ENCODE data around the gene MRC1.

Gene MRC1

DNA sequence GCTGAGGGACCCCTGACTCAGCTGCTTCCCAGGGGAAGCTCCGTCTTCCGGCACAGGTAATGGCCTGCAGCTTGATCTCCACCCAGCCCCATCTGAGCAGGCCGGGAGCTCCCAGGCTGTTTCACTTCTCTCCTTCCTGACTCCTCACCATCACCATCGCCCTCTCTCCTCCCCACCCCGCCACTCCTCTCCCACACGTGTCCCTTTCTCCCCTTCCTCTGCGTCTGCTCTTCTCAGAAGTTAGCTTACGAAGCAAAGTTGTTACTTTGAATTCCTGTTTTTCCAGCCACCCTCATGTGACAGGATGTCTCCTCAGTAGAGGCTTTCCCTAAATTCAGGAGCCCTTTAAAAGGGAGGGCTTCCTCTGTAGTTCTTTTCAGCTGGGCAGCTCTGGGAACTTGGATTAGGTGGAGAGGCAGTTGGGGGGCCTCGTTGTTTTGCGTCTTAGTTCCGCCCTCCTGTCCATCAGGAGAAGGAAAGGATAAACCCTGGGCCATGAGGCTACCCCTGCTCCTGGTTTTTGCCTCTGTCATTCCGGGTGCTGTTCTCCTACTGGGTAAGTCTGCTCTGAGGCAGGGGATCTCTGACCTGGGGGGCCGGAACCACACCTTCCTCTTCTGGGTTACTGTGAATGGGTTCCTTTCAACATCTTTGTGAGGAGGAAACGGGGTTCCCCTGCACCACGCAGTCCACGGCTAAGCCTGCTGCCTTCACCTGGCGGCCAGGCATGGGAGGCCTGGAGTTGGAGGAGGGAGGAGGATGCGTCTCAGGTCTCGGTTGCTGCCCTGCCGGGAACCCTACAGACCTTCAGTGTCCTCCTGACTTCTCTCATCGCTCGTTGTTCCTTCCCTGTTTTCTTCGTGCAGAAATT is at the start of gene MRC1:
Gene MRC1 (plus strand): TSS at position 378 of the 871 bp plus-strand sequence. CDS start 118 bp downstream, at position 496.
- no peak for TF ChIP-seq CTCF (IDR thresholded peaks at IDR 0.05)

DNA sequence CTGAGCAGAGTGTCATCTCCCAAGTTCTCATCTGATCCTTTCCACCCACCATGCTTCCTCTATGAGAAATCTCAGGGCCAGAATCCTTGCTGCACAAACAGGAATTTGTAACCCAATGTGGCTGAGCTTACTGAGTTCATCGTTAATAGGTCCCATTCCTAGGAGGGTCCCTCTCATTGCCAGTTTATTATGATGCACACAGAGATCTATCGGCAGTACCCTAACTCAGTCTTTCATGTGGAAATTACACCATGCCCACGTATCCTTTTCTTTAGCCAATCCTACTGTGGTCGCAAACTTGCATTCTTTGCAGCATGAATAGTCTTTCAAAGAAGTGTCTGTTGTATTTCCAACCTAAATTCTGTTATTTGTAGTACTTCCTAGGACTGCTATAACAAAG is 45.0 kb upstream of the MRC1 start:
- TF ChIP-seq CTCF (IDR thresholded peaks at IDR 0.05) = no peak

DNA sequence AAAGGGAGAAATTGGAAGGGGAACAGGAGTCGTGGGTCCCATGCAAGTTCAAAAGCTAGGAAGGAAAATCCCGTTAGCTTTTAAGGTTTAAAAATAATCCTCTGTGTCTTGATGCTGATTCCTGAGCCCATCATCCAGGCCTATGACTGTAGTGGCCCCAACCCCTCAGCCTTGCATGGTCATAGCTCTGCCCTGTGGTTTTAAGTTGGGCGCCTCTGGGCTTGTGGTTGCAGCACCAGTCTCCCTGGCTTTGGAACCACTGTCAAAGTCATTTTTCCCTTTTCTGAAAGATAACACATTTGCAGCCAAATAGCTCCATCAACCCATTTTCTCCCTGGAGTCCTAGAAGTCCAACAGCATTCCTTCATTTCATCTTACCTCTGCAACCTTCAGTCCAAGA is 43.5 kb upstream of the MRC1 start:
- TF ChIP-seq CTCF (IDR thresholded peaks at IDR 0.05) = no peak

DNA sequence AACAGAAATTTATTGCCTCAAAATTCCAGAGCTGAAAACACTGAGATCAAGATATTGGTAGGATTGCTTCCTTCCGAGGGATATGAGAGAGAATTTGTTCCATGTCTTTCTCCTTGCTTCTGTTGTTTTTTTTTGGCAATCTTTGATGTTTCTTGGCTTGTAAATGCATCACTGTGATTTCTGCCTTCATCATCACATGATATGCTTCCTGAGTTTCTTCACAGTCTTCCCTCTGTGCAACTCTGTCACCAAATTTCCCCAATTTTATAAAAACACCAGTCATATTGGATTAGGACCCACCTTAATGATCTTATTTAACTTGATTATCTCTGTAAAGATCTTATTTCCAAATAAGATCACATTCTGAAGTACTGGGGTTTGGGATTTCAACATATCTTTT is 42.4 kb upstream of the MRC1 start:
- TF ChIP-seq CTCF (IDR thresholded peaks at IDR 0.05) = no peak

DNA sequence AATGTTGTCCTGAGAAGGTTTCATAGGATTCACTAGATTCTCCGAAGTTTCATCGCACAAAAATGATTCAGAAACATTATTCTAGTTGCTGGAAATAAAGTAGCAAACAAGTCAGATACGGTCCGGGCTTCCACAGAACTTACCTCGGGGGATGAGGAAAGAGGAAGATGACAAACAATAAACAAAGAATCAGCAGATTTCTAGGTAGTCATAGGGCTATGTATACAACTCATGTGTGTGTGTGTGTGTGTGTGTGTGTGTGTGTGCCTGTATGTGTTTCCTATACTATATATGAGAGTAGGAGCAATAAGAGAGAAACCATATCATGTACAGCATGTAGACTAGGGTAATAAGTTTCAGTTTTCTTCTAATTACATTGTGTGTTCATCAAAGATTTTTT is 40.7 kb upstream of the MRC1 start:
- TF ChIP-seq CTCF (IDR thresholded peaks at IDR 0.05) = no peak

DNA sequence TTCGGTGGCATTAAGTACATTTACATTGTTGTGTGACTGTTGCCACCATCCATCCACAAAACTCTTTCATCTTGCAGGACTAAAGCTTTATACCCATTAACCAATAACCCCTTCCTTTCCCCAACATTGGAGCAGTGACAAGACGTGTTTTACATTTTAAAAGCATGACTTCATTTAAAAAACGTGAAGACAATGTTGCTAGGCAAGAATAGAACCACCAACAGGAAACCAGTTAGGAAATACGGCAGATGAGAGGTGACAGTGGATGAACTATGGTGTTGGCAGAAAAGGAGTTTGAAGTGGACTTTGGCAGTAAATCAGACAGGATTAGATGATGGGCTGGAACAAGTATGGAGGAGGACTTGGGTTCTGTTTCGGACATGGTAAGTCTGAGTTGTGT is 40.2 kb upstream of the MRC1 start:
- no peak for TF ChIP-seq CTCF (IDR thresholded peaks at IDR 0.05)

- TF ChIP-seq CTCF (IDR thresholded peaks at IDR 0.05) = no peak
These were observed 38.1 kb upstream of the MRC1 start for GRCh38 chr10:17771017-17771416.

All from LNCAP (cell line).